AG20443 (cell line): ENCODE results near the gene CPED1.
A peak's percentile ranks its signal among the peaks of the same experiment; 100 is the strongest.
"Not testable (repeated sequence)": the region's sequence is repeated elsewhere in the genome, so short reads cannot be mapped to it uniquely, and the experiment has no call there.

Experiments used
- DNase-seq: peaks from one replicate; pipeline ENCODE4 v3.0.0; 2012; ENCODE audit warnings: low spot score, mixed read lengths

Gene CPED1

GRCh38 chr7:120996988-120997345, 8.5 kb downstream of the CPED1 start:
- no peak for DNase-seq

GRCh38 chr7:120997882-120998474, 9.5 kb downstream of the CPED1 start:
- DNase-seq = no peak

- DNase-seq = no peak
Measured at GRCh38 chr7:120998520-120998919, 10.0 kb downstream of the CPED1 start.

GRCh38 chr7:120998996-120999565, 10.6 kb downstream of the CPED1 start:
- no peak for DNase-seq

- peak; percentile 31 for DNase-seq
Measured at GRCh38 chr7:121000081-121000983, 11.8 kb downstream of the CPED1 start.

GRCh38 chr7:121001234-121001906, 12.9 kb downstream of the CPED1 start:
- DNase-seq = no peak

GRCh38 chr7:121002048-121002756, 13.7 kb downstream of the CPED1 start:
- no peak for DNase-seq

- DNase-seq = no peak
Measured at GRCh38 chr7:121002757-121003200, 14.3 kb downstream of the CPED1 start.

GRCh38 chr7:121003986-121004685, 15.6 kb downstream of the CPED1 start:
- no peak for DNase-seq

- not testable (repeated sequence) for DNase-seq
Measured at GRCh38 chr7:121005058-121005457, 16.5 kb downstream of the CPED1 start.

GRCh38 chr7:121005996-121006584, 17.6 kb downstream of the CPED1 start:
- DNase-seq = no peak

GRCh38 chr7:121006711-121007315, 18.3 kb downstream of the CPED1 start:
- no peak for DNase-seq

GRCh38 chr7:121008816-121009215, 20.3 kb downstream of the CPED1 start:
- DNase-seq = no peak

GRCh38 chr7:121011401-121011800, 22.9 kb downstream of the CPED1 start:
- no peak for DNase-seq

- no peak for DNase-seq
Measured at GRCh38 chr7:121012170-121012874, 23.8 kb downstream of the CPED1 start.

GRCh38 chr7:121012919-121013318, 24.4 kb downstream of the CPED1 start:
- DNase-seq = no peak

GRCh38 chr7:121015560-121015959, 27.0 kb downstream of the CPED1 start:
- no peak for DNase-seq

GRCh38 chr7:121016966-121017365, 28.5 kb downstream of the CPED1 start:
- DNase-seq = peak; percentile 50

GRCh38 chr7:121017586-121017985, 29.1 kb downstream of the CPED1 start:
- DNase-seq = no peak

- peak; percentile 17 for DNase-seq
Measured at GRCh38 chr7:121019018-121019417, 30.5 kb downstream of the CPED1 start.
